H1 (cell line): ENCODE measurements around the gene UPF1.

Experiments
- BRCA1 ChIP-seq: IDR thresholded peaks from 2 replicates; pipeline ENCODE4 v1.6.1; 2012; ENCODE audit warnings: low read depth, low read length, improper control_type of control experiment
- CTCF ChIP-seq, 3 experiments: IDR thresholded peaks; 1 replicate in 2 of 3; 2 replicates in 1 of 3; pipeline versions ENCODE4 v1.5.1 to v1.6.1; 2011; ENCODE audit warnings: low read length in 3 of 3, mild to moderate bottlenecking in 3 of 3, inconsistent platforms in 2 of 3, low read depth in 1 of 3, moderate library complexity in 1 of 3; ENCODE audit not compliant: insufficient read depth in 1 of 3; ENCODE audit errors: control extremely low read depth in 1 of 3
- POLR2A ChIP-seq, 2 experiments: IDR thresholded peaks; 1 replicate in 1 of 2; 2 replicates in 1 of 2; pipeline ENCODE4 v1.6.1; 2011; ENCODE audit warnings: low read depth in 2 of 2, low read length in 2 of 2, mild to moderate bottlenecking in 2 of 2; ENCODE audit errors: control extremely low read depth in 1 of 2
- POLR2AphosphoS5 ChIP-seq: IDR thresholded peaks from 2 replicates; pipeline ENCODE4 v1.6.1; 2011; ENCODE audit warnings: low read depth, low read length
- RAD21 ChIP-seq, 2 experiments: IDR thresholded peaks in 1 of 2; conservative IDR thresholded peaks in 1 of 2; 2 replicates each; pipeline ENCODE4 v1.6.1; 2011; ENCODE audit warnings: low read depth in 2 of 2, low read length in 2 of 2, improper control_type of control experiment in 1 of 2, inconsistent platforms in 1 of 2, mild to moderate bottlenecking in 1 of 2, moderate library complexity in 1 of 2
- TAF1 ChIP-seq: IDR thresholded peaks from 2 replicates; pipeline ENCODE4 v1.6.1; 2011; ENCODE audit warnings: mild to moderate bottlenecking, low read depth, low read length
- TAF7 ChIP-seq: optimal IDR thresholded peaks from 2 replicates; pipeline ENCODE3; 2011; ENCODE audit warnings: low read depth, mild to moderate bottlenecking, inconsistent platforms, low read length, moderate library complexity, borderline replicate concordance
- YY1 ChIP-seq: IDR thresholded peaks from 2 replicates; pipeline ENCODE4 v1.6.1; 2011; ENCODE audit warnings: low read depth, mild to moderate bottlenecking, low read length
- ZNF274 ChIP-seq: IDR thresholded peaks from 2 replicates; pipeline ENCODE4 v1.7.0; 2012; ENCODE audit warnings: low read length, borderline replicate concordance; ENCODE audit errors: extremely low read depth
- TF ChIP-seq, protein P1 (sequence below): fragments of 300-600 bp; sonication (generic); IDR thresholded peaks from 2 replicates; pipeline ENCODE4 v1.7.1; 2012; ENCODE audit warnings: low read length, moderate library complexity, mild to moderate bottlenecking, inconsistent platforms; ENCODE audit not compliant: insufficient replicate concordance

GRCh38 chr19:18845961-18846360 lies 14.2 kb downstream of the UPF1 start:
- TF ChIP-seq BRCA1, result no peak
- no peak for TF ChIP-seq CTCF (IDR thresholded peaks at IDR 0.05; ENCODE audit: control extremely low read depth in 1 of 3, insufficient read depth in 1 of 3, low read depth in 1 of 3, low read length in 3 of 3)
- no peak for TF ChIP-seq ZNF274
- no peak for TF ChIP-seq RAD21 (IDR thresholded peaks at IDR 0.05 in 1 of 2, conservative IDR thresholded peaks at IDR 0.05 in 1 of 2; ENCODE audit: low read depth in 2 of 2, low read length in 2 of 2)
- TF ChIP-seq POLR2A (IDR thresholded peaks at IDR 0.05; ENCODE audit: control extremely low read depth in 1 of 2, low read depth in 2 of 2, low read length in 2 of 2), result no peak
- TF ChIP-seq, protein P1, sequence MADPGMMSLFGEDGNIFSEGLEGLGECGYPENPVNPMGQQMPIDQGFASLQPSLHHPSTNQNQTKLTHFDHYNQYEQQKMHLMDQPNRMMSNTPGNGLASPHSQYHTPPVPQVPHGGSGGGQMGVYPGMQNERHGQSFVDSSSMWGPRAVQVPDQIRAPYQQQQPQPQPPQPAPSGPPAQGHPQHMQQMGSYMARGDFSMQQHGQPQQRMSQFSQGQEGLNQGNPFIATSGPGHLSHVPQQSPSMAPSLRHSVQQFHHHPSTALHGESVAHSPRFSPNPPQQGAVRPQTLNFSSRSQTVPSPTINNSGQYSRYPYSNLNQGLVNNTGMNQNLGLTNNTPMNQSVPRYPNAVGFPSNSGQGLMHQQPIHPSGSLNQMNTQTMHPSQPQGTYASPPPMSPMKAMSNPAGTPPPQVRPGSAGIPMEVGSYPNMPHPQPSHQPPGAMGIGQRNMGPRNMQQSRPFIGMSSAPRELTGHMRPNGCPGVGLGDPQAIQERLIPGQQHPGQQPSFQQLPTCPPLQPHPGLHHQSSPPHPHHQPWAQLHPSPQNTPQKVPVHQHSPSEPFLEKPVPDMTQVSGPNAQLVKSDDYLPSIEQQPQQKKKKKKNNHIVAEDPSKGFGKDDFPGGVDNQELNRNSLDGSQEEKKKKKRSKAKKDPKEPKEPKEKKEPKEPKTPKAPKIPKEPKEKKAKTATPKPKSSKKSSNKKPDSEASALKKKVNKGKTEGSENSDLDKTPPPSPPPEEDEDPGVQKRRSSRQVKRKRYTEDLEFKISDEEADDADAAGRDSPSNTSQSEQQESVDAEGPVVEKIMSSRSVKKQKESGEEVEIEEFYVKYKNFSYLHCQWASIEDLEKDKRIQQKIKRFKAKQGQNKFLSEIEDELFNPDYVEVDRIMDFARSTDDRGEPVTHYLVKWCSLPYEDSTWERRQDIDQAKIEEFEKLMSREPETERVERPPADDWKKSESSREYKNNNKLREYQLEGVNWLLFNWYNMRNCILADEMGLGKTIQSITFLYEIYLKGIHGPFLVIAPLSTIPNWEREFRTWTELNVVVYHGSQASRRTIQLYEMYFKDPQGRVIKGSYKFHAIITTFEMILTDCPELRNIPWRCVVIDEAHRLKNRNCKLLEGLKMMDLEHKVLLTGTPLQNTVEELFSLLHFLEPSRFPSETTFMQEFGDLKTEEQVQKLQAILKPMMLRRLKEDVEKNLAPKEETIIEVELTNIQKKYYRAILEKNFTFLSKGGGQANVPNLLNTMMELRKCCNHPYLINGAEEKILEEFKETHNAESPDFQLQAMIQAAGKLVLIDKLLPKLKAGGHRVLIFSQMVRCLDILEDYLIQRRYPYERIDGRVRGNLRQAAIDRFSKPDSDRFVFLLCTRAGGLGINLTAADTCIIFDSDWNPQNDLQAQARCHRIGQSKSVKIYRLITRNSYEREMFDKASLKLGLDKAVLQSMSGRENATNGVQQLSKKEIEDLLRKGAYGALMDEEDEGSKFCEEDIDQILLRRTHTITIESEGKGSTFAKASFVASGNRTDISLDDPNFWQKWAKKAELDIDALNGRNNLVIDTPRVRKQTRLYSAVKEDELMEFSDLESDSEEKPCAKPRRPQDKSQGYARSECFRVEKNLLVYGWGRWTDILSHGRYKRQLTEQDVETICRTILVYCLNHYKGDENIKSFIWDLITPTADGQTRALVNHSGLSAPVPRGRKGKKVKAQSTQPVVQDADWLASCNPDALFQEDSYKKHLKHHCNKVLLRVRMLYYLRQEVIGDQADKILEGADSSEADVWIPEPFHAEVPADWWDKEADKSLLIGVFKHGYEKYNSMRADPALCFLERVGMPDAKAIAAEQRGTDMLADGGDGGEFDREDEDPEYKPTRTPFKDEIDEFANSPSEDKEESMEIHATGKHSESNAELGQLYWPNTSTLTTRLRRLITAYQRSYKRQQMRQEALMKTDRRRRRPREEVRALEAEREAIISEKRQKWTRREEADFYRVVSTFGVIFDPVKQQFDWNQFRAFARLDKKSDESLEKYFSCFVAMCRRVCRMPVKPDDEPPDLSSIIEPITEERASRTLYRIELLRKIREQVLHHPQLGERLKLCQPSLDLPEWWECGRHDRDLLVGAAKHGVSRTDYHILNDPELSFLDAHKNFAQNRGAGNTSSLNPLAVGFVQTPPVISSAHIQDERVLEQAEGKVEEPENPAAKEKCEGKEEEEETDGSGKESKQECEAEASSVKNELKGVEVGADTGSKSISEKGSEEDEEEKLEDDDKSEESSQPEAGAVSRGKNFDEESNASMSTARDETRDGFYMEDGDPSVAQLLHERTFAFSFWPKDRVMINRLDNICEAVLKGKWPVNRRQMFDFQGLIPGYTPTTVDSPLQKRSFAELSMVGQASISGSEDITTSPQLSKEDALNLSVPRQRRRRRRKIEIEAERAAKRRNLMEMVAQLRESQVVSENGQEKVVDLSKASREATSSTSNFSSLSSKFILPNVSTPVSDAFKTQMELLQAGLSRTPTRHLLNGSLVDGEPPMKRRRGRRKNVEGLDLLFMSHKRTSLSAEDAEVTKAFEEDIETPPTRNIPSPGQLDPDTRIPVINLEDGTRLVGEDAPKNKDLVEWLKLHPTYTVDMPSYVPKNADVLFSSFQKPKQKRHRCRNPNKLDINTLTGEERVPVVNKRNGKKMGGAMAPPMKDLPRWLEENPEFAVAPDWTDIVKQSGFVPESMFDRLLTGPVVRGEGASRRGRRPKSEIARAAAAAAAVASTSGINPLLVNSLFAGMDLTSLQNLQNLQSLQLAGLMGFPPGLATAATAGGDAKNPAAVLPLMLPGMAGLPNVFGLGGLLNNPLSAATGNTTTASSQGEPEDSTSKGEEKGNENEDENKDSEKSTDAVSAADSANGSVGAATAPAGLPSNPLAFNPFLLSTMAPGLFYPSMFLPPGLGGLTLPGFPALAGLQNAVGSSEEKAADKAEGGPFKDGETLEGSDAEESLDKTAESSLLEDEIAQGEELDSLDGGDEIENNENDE, result no peak
- TF ChIP-seq TAF7, result no peak
- no peak for TF ChIP-seq POLR2AphosphoS5
- TF ChIP-seq YY1, result no peak
- TF ChIP-seq TAF1, result no peak
